Calu3 (cell line): ENCODE measurements around the gene DTNB. TPM values are rescaled to one million over a fixed set of nuclear protein-coding genes. Genes with fewer than 3 reads are reported as not detected.
A peak's percentile ranks its signal among the peaks of the same experiment; 100 is the strongest.

Experiments
- BruUV-seq: library from RNA; stranded (reverse); fragments of 400-500 nt; replicated peaks from 2 replicates; lab custom pipeline; 2021; lab: Mats Ljungman, UMichigan
- CTCF ChIA-PET: fragments of 300-600 bp; sonication (Branson Sonifier 250); formaldehyde crosslinking; loops from one replicate; lab custom pipeline; 2022; ENCODE audit warnings: antibody characterized with exemption; lab: Charles Lee
- DNase-seq: peaks from one replicate; pipeline ENCODE4 v3.0.0; 2022
- H3K27ac Mint-ChIP-seq: one replicate; pipeline ENCODE4 v1.8.0; 2022; ENCODE audit warnings: mixed read lengths; ENCODE audit not compliant: unreplicated experiment
- H3K27me3 Mint-ChIP-seq: one replicate; pipeline ENCODE4 v1.8.0; 2022; ENCODE audit warnings: mixed read lengths; ENCODE audit not compliant: unreplicated experiment
- H3K36me3 Mint-ChIP-seq: one replicate; pipeline ENCODE4 v1.8.0; 2022; ENCODE audit warnings: mild to moderate bottlenecking, moderate library complexity, mixed read lengths; ENCODE audit not compliant: insufficient read depth, unreplicated experiment
- H3K4me1 Mint-ChIP-seq: one replicate; pipeline ENCODE4 v1.8.0; 2022; ENCODE audit warnings: mild to moderate bottlenecking, low read depth, mixed read lengths; ENCODE audit not compliant: unreplicated experiment
- H3K4me3 Mint-ChIP-seq: one replicate; pipeline ENCODE4 v1.8.0; 2022; ENCODE audit warnings: mild to moderate bottlenecking, low read depth, moderate library complexity, mixed read lengths; ENCODE audit not compliant: unreplicated experiment
- H3K9me3 Mint-ChIP-seq: one replicate; pipeline ENCODE4 v1.8.0; 2022; ENCODE audit warnings: low read depth, mixed read lengths; ENCODE audit not compliant: unreplicated experiment
- intact Hi-C: fragments of 100-400 bp; cut with micrococcal nuclease; formaldehyde crosslinking; loops from one replicate; pipeline ENCODE4 v1.10.0; 2022; ENCODE audit not compliant: unreplicated experiment
- total RNA-seq: library from RNA; stranded (reverse); gene quantifications from 2 replicates; pipeline ENCODE4 v1.2.3, GENCODE V29; 2022
- TF ChIP-seq, protein P1 (sequence below): fragments of 200-600 bp; IDR thresholded peaks from one replicate; pipeline ENCODE4 v1.8.0; 2022; ENCODE audit warnings: antibody characterized with exemption; ENCODE audit not compliant: unreplicated experiment

Gene DTNB
- total RNA-seq, 1 experiment from 2014 or later: 27.3 TPM

DNA sequence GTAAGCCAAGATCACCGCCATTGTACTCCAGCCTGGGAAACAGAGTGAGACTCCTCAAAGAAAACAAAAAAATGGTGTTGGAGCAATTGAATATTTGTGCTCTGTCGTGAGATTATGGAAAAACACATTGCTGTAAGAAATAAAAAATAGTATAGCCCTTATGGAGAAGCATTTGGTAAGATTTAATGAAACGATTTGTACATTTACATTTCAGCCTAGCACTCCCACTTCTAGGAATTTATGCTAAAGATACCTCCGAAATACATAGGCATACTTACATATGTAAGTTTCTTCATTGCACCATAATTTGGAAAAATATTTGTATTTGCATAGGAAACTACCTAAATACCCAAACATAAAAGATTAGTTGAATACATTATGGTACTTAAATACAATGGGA is 8.7 kb upstream of the DTNB start:
- CTCF ChIA-PET: no interaction called here
- BruUV-seq: no TSS peak
- H3K27ac Mint-ChIP-seq: no peak overlapping the region
- no peaks in the 10 kb centered on the region for H3K9me3 Mint-ChIP-seq
- H3K36me3 Mint-ChIP-seq: no peaks in the 10 kb centered on the region
- no peak for DNase-seq
- TF ChIP-seq, protein P1, sequence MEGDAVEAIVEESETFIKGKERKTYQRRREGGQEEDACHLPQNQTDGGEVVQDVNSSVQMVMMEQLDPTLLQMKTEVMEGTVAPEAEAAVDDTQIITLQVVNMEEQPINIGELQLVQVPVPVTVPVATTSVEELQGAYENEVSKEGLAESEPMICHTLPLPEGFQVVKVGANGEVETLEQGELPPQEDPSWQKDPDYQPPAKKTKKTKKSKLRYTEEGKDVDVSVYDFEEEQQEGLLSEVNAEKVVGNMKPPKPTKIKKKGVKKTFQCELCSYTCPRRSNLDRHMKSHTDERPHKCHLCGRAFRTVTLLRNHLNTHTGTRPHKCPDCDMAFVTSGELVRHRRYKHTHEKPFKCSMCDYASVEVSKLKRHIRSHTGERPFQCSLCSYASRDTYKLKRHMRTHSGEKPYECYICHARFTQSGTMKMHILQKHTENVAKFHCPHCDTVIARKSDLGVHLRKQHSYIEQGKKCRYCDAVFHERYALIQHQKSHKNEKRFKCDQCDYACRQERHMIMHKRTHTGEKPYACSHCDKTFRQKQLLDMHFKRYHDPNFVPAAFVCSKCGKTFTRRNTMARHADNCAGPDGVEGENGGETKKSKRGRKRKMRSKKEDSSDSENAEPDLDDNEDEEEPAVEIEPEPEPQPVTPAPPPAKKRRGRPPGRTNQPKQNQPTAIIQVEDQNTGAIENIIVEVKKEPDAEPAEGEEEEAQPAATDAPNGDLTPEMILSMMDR: no peak
- intact Hi-C loops: no loop called here
- no peaks in the 10 kb centered on the region for H3K4me1 Mint-ChIP-seq
- no peaks in the 10 kb centered on the region for H3K27me3 Mint-ChIP-seq
- no peak overlapping the region for H3K4me3 Mint-ChIP-seq

DNA sequence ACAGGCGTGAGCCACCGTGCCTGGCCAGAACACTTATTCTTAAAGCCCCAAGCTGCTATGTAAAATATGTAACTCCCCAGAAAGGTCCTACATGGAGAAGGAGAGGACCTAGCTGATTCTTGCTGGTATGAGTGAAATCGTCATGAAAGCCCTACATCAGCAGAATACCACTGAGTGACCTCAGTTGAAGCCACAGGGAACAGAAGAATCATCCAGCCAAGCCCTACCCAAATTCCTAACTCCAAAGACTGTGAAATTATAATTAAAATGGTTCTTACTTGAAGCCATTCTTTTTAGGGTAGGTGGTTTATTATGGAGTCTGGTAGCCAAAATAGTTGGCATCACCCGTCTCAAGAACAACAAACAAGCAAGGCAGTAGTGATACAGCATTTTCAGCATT is 4.5 kb upstream of the DTNB start:
- DNase-seq: no peak
- Mint-ChIP-seq H3K4me1 (no peaks in the 10 kb centered on the region), H3K36me3 (peaks cover 12% of the 10 kb centered on the region), H3K4me3 (no peak overlapping the region), H3K27me3 (peaks cover 21% of the 10 kb centered on the region), H3K27ac (no peak overlapping the region), H3K9me3 (no peaks in the 10 kb centered on the region)
- intact Hi-C loops: no loop called here
- CTCF ChIA-PET: no interaction called here
- TF ChIP-seq, protein P1: no peak
- BruUV-seq: no TSS peak

DNA sequence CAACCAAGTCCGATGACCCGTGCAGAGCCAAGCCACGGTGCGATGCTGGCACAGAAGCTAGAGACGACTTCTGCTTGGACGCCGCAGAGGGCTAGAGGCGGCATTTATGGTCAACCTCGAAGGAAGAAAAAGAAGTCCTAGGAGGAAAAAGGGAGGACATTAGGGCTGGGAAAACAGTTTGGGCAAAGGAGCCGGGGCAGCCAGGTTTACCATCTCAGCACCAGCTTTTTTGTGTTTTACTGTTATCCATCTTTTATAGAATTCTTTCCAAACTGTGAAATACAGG is 643 bp upstream of the DTNB start:
- peaks cover 21% of the 10 kb centered on the region for H3K27me3 Mint-ChIP-seq
- peak overlapping the region; percentile 60 for H3K27ac Mint-ChIP-seq
- no peak for DNase-seq
- no peaks in the 10 kb centered on the region for H3K9me3 Mint-ChIP-seq
- TF ChIP-seq, protein P1: no peak
- CTCF ChIA-PET: interaction anchor here (0.6 to 2.5 kb wide), 4 partner anchors 9 to 327 kb away, joined by 3 to 10 read pairs (median 4); no protein-coding TSS in a partner anchor
- H3K4me3 Mint-ChIP-seq: peak overlapping the region; percentile 88
- H3K36me3 Mint-ChIP-seq: peaks cover 25% of the 10 kb centered on the region
- H3K4me1 Mint-ChIP-seq: peaks cover 20% of the 10 kb centered on the region
- intact Hi-C loops: no loop called here
- no TSS peak for BruUV-seq

DNA sequence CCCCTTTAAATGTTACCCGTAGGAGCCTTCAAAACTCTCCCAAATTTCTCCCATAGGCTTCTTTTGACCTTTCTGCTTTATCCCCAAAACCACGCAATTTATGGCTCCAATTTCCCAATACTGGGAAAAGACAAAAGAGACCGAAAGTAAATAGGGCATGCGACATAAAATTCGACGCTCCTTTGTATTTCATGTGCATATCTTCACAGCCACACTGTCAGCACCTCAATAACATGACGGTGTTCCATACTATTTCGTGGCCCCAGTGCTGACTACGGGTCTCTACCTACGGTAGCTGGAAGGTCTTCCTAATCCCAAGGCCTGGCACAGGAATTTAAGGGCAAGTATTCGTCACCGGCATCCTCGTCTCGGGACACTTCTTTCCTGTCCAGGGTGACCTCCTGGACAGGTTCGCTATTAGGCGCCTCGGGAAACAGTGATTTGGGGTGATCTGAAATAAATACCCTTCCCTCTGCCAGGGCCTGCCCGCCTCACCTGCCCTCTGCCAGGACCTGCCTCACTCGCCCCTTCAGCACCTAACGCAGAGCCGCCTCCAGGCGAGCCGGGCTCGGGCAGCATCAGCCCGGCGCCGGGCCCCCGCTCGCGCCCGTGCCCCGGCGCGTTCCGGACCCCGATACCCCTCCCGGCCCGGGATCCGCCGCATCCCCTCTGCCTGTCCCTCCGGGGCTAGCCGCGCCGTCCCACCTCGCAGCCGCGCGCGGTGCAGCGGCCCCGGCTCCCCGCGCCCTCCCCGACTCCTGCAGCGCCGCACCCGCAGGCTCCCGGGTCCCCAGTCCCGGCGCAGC is 680 bp downstream of the DTNB start:
- TF ChIP-seq, protein P1: no peak

More for the DNA sequence above, 680 bp downstream of the DTNB start:
- Mint-ChIP-seq H3K4me1 (peaks cover 20% of the 10 kb centered on the region), H3K27ac (peak overlapping the region; percentile 80), H3K36me3 (peaks cover 25% of the 10 kb centered on the region), H3K27me3 (peaks cover 21% of the 10 kb centered on the region), H3K9me3 (no peaks in the 10 kb centered on the region), H3K4me3 (peak overlapping the region; percentile 88)
- intact Hi-C loops: no loop called here
- DNase-seq: peak; percentile 71
- CTCF ChIA-PET: interaction anchor here (2.5 kb wide), 1 partner anchor 28 kb away, joined by 10 read pairs; no protein-coding TSS in a partner anchor
- no TSS peak for BruUV-seq
